GM10847 (cell line): ENCODE measurements around the gene PIEZO2.

Experiments used
- POLR2A ChIP-seq: IDR thresholded peaks from 2 replicates; pipeline ENCODE4 v1.6.1; 2011; ENCODE audit not compliant: insufficient read length; ENCODE audit errors: extremely low read depth

Gene PIEZO2

DNA sequence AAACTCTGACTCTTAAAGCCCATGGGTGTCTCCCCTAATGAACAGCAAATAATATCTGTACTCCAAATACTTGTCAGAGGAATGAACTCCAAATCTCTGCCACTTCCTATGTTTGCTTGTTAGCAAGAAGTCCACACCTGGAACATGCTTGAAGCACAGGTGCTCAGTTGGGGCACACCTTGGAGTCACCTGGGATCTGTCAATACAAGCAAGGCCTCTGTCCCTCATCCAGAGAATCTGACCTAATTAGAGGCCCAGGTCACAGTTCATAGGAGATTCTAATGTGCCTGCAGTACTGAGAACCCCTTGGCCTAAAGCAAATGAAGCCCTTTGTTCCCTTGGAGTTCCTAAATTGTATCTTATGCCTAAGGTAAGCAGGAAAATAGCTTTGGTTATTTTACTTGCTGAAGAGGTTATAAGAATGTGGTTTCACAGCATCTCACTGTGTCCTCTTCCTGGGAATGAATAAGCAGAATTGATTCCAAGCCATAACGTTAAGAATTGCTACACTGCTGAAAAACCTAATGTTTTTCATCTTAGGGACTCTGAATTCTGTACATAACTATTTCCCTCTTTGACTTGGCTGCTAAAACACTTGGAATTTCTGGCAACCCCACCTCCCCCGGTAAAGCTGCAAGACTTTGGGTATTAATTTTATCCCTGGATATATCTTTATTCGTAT is 113.4 kb downstream of the PIEZO2 start:
- no peak for TF ChIP-seq POLR2A

DNA sequence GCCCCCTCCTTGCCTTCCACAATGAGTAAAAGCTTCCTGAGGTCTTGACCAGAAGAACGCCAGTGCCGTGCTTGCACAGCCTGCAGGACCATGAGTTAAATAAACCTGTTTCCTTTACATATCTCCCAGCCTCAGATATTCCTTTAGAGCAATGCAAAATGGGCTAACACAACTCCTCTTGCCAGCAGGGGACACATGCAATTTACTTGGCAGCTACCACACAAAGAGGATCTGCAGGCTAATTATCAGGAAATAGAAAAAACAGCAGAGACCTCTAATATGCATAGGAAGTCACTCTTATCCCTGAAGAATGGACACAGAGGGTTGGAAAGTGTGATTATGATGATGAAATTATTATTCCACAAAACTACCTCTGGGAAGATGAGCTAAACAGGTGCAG is 114.0 kb downstream of the PIEZO2 start:
- TF ChIP-seq POLR2A = no peak

DNA sequence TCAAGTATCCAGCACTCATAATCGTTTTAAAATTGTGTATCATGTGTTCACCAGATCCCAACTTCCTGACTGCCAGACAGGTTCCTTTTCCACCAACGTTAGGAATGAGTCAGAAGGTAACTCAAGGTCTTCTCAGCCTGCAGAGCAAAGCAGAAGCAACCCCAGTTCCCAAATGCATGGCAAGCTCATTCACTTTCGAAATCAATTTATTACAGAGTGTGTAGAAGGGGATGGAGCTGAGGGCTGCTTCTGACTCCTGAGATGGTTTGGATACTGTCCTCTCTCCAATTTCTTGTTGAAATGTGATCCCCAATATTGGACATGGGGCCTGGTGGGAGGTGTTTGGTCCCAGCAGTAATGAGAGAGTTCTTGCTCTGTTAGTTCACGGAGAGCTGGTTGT is 114.5 kb downstream of the PIEZO2 start:
- no peak for TF ChIP-seq POLR2A

DNA sequence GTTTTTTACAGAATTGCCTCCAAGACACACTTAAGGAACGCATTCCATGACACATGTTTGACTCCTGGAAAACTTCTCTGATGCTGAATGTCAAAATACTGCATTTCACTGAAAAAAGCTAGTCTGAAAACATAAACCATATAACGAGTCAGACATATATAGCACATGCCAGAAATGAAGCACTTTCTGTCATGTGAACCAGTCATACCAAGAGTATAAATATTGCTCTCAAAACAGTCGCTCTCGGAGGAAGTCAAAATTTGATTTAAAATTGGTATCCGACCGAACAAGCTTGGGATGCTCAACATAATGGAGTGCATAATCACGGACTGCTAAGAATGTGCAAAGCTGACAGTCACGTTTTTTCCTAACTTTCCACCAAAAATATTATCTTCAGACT is 115.9 kb downstream of the PIEZO2 start:
- TF ChIP-seq POLR2A = no peak

DNA sequence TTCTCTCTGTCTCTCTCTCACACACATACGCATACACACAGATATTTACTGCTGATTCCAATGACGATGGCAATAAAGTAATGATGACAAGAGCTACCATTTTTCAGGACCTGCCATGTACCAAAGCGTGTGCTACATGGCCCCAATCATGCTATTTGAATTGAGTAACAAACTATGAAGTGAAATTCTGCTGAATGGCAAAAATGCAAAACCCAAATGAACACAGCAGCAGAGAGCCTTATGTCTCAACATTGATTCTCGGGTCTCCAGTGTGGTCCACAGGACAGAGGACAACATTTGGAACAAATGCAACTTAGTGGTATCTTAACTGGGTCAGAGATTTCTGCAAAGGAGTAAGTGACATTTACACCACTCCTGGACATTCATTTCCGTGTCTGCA is 117.4 kb downstream of the PIEZO2 start:
- TF ChIP-seq POLR2A = no peak

DNA sequence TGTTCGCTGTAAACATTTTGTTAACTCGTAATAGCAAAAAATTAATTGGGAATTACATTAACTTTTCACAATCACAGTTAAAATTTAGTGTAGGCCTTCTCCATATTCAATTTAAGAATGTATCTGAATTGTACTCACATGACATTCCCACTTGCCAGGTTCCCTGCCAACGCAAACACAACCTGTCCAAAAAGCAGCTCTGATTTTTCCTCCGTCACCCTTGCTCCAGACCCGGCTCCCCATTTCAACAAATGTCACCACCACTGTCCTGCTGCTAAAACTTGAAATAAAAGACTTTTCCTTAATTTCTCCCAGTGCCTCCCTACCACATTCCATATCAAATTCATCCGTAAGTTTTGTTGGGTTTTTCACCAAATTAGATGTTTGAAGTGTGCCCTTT is 120.3 kb downstream of the PIEZO2 start:
- TF ChIP-seq POLR2A = no peak

DNA sequence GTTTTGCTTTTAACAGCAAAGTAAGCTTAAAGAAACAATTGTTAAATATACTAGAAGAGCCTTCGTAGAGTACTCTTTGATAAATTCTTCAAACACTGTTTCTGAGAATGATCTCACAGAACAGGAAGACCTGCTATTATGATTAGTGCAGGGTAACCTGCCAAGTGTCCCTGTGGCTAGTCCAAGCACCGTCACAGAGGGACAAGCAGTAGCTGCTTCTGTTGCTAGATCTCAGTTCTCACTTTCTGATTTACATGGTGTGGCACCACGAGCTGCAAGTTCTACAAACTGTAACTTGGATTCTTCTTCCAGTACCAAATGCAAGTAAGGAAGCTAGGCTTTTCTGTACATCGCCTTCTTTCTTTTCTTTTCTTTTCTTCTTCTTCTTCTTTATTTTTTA is 121.5 kb downstream of the PIEZO2 start:
- no peak for TF ChIP-seq POLR2A

DNA sequence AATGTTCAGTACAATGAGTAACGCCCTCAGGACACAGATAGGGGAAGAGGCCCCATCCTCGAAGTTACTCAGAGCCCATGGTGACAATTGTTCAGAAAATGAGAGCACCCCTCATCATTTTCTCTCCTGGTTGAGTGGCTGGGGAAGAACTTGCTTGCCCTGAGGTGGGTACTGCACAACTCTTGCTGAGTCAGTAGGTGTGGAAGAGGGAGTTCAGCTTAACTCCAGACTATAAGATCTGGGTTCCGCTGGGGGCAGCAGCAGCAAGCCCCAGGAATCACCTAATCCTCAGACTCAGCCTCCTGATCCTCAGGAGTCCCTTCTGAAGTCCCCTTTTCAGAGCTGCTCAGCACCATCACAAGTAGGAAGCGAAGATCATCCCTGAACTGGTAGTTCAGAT is 123.7 kb downstream of the PIEZO2 start:
- no peak for TF ChIP-seq POLR2A

DNA sequence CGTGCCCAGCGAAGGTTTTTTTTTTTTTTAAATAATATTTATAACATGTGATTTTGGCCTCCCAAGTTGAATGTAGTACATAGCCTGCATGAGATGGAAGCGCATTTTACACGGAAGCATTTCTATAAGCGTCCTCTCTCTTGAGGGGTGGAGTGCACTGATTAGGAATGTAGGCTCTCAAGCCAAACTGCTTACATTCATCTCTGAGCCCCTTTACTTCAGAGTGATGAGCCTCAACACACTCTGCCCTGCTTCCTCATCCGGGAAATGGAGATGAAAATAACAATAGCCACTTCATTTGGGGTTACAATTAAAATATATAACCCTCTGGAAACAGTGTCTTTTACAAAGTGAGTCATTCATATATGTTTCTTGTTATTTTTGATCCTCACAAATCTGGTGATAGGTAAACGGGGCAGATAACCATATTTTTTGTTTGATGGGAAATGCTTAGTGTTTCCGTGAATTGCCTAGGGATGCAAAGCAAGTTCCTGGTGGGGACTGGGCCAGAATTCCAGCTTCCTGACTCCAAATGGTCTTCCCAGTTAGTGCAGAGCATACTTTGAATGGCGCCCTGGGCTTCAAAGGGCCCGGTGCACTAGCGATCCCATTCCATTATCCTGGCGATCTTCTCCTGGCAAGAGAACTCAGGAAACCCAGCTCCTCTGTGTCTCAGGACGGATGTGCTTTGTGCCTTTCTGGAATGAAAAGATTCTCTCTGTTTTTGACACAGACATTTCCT is 124.3 kb downstream of the PIEZO2 start:
- no peak for TF ChIP-seq POLR2A

DNA sequence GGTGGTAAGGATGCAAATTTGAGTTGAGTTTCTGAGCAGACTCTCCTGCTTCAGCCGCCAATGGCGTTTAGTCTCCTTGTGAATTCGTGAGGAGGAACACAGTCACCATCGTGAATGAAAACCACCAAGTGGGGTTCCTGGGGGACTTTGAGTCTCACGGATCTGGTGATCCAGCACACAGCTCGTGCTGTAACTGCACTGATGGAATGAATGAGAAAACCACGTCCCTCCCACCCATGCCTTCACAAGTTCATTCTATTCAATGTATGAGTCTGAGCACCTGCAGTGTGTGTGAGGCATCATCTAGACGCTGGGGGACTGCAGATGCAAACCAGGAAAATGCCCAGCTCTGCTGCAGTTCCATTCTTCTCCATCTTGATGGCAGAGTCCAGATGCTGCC is 127.9 kb downstream of the PIEZO2 start:
- TF ChIP-seq POLR2A = no peak

DNA sequence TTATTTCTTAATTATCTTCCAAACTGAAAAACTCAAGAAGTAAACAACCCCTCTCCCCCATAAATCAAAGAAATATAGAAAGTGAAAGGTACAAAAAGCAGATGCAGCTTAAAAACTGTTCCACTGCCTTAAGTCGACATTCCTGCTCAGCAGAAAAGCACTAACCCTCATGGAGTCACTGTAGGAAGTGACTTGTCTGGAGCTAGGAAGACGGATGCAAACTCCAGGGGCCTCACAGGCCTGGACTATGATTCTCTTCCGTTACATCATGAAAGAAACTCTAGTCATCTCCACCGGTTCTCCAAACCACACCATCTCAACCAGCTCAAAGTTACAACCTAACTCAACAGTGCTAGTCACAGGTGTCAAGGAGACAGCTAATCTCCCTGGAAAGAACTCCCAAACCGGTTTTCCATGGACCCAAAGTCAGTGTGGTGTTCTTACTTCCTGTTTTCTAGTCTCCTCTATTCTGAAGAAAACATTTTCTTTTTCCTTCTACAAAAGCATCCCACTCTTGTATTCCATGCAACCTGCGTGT is 128.4 kb downstream of the PIEZO2 start:
- no peak for TF ChIP-seq POLR2A

DNA sequence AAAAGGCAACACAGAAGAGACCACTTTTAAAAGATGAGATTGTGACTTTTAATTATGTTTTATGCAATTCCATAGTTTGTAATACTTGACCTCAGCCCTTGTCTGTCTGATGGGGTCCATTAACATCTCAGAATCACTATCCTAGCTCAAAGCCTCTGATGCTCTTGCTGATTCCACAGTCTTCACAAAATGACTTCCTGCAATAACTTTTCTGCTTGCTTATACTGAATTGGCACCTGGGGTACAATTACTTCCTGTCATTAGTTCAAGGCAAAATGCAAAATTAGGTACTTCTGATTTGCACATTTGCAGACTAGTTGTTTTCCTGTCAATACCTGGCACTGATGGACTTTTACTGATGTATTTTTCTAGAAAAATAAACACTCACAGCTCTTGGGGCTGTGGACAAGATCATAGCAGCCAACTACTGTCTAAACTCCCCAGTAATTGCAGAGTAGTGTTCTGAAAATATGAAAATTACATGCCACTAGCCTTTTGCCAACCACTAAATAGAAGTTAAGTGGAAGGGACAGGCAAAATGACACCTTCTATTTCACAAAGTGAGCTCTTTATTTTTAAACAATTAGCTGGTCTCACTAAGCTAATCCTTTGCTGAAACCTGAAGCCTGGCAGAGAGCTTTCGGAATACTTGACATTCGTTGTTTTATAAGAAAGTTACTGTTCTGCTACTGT is 129.1 kb downstream of the PIEZO2 start:
- TF ChIP-seq POLR2A = no peak

DNA sequence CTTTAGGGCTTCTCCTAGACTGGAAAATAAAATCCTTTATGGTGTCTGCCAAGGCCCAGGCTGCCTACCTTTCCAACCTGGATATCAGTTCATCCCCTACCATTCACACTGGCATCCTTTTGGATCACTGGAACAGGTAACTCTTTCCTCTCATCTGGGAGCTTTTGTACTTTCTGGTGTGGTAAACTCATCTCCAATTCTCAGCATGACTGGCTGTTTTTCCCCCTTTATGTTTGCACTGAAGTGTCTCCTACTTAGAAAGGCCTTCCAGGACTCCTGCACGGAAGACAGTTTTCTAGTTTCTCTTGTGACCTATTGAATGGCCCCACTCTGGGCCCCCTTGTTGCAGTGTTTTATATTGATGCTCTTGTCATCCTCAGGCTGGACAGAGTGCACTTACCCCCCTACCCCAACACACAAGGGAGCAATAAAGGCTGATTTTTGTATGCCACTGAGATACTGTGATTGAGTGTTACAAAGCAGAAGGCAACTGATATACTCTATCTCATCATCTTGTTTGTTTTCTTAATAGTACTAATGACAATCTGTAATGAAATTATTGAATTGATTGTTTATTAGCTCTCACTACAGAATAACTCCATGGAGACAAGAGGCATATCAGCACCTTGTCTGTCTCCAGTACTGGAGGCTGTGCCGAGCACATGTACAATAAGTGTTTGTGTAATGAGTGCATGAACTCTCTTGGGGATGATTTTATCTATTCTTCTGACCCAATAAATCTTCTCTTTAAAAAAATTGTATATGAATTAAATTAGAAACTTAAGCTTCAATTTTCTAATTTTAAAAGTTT is 129.9 kb downstream of the PIEZO2 start:
- no peak for TF ChIP-seq POLR2A

DNA sequence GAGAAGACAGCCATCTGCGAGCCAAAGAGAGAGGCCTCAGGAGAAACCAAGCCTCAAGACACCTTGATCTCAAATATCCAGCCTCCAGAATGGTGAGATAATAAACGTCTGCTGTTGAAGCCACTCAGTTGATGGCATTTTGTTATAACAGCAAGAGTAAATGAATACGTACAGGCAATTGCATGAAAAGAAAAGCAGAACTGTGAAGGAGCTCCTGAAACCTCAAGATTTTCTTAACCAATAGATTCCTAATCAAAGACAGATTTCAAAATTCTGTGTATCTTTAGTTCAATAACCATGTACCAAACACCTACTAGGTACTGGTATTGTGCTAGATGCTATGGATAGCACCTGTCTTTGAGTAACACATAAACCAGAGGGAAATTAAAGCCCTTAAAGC is 139.5 kb downstream of the PIEZO2 start:
- TF ChIP-seq POLR2A = no peak

DNA sequence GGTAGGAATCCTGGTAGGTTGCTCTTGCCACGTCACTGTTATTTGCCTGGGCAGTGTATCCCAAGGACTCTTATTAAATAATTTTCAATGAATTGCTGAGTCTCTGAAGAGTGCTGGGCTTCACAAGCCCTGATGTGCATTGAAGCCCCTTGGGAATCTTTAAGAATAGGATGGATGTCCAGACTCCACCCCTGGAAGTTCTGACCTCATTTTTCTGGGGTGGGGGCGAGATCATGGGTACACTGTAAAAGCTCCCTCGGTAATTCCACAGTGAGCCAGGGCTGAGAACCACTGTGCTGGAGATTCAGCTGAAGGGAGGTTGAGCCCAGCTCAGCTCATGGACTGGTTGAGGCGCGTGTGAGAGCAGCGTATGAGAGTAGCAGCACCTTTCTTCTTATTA is 140.2 kb downstream of the PIEZO2 start:
- TF ChIP-seq POLR2A = no peak

DNA sequence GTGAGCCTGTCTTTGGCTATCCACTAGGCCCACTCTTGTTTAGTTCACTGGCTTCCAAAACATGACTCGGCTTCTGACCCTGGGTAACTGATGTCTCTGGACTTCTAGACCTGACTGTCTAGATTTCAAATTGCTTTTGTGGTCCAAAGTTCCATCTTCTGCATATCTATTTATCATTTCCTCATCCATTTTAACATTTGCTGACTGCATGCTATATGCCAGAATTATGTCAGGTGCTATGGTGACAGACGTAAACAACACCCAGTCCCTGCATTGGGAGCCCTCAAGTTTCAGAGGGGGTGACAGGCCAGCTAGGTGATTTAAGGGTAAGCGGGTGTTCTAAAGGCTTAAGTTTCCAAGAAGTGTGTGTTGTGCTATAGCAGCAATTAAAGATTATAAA is 140.9 kb downstream of the PIEZO2 start:
- TF ChIP-seq POLR2A = no peak

DNA sequence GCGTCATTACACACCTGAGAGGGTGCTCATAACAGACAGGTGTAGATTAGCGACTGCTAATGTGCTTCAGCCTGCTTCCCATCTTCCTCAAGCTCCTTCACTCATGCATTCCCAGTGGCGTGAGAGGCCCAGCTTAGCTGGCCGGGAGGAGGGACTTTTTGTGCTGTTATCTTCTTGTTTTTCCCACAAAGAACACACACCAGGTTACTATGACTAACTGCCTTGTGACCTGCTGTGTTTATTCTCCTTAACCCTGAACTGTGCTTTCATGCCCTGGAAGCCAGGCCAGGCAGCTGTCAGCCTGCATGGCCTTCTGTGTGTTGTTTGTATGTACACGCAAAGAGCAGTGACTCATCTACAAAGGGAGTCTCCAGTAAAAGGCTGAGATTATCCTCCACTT is 143.8 kb downstream of the PIEZO2 start:
- TF ChIP-seq POLR2A = no peak
